ENCODE results near the gene ST8SIA5.

ST8SIA5 gene

DNA sequence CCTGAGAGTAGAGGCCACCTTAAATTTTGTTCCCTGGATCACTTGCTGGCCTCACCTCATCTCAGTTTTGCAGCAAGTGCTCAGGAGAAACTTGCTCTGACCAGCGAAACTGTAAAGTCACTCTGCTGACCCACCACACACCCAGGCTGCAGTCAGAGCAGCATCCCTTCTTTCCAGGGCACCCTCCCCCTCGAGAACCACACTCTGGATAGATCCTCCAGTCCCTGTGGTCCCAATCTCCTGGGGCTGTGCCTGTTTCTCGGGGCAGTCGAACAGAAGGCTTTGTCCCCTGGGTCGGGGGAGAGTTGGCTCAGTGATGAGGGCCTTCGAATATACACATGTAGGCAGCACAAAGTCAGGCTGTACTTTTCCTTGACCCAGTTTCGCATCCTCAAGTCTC, 18.4 kb downstream of the ST8SIA5 start:
- no peak for DNase-seq (ENCODE audit: low spot score)

GRCh38 chr18:46736736-46737135, 20.1 kb downstream of the ST8SIA5 start:
- DNase-seq (ENCODE audit: low spot score), result no peak

GRCh38 chr18:46736135-46736534, 20.7 kb downstream of the ST8SIA5 start:
- DNase-seq (ENCODE audit: low spot score), result no peak

- DNase-seq (ENCODE audit: low spot score), result no peak
Observed at GRCh38 chr18:46734981-46735380, 21.9 kb downstream of the ST8SIA5 start.

DNA sequence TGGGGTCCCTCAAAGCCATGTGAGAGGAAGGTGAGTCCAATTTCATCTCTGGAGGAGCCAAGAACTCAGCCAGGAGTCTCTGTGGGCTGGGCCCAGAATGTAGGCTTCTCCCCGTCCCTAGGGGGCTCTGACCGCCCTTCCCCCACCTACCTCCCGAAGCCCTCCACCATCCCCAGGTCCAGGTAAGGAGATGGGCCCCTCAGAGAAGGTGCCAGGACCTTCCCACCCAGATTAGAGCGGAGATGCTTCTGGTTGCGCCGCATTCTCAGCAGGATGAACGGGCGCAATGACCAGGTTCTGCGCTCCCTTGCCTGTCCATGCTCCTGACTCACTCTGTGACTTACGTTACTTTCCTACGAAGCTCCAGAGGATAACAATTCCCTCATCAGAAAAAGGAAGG, 23.0 kb downstream of the ST8SIA5 start:
- no peak for DNase-seq (ENCODE audit: low spot score)

DNA sequence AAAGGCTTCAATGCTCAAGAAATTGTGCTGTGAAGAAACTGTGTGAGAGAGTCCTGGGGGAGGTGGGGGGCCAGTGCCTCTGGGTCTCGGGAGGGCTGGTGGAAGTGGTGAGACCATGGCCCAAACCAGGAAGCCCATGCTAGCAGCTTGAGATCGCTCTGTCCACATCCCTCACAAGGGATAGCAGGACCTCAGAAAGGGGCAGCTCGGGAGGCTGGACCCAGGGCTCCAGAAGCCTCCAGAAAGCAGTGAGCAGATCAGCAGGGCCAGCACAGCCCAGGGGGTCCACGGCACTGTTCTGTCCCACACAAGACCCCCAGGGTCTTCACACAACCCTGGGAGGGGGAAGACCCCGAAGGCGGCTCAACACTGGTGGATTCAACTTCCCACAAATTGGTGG, 24.1 kb downstream of the ST8SIA5 start:
- no peak for DNase-seq (ENCODE audit: low spot score)

- DNase-seq (ENCODE audit: low spot score), result no peak
Observed at GRCh38 chr18:46732201-46732600, 24.7 kb downstream of the ST8SIA5 start.

DNA sequence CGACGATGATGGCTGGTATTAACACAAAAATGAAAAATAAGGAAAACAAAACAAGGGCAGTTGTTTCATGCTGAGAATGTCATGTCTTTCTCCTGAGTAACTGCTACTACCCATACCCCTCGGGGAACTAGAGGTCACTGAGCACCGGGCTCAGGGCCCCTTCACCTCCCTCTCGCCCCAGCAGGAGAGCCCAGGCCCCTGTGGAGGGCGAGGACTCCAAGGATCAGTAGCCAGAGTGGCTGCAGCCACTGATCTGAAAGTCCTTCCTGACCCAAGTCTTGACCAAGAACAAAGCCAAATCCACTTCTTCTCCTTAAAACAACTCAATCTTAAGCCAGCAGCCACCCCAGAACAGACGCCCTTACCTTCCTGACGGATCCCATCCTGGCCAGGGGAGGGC, 25.5 kb downstream of the ST8SIA5 start:
- no peak for DNase-seq (ENCODE audit: low spot score)

DNA sequence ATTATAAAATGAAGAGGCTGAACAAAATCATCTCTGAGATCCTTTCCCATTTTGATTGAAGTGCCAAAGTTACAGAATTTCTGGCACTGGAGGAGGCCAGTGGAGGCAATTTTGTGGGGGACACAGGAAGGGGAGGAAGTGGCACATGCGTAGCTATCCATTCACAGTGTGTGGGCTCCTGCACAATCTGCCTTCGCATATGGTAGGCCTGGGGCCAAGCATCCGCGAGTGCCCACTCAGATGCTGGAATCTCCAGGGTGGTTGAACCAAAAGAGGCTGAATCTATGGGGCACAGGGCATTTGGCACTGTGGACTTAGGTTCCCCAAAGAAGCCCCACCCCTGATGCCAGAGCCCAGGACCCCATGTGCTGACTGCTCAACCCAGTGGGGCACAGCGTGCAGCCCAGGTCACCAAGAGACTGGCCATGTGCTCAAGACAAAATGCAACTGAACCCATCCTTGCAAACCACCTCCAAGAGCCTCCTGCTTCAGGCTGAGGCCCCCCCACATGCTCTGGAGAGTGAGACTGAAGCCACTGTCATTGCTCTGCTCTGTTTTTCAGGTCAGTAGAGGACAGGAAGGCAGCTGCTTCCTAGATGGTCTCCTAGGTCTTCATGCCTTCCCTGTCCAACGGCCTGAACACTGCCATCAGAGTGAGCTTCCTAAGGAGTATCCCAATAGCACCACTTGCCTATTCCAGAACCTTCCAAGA, 28.5 kb downstream of the ST8SIA5 start:
- DNase-seq (ENCODE audit: low spot score), result no peak

DNA sequence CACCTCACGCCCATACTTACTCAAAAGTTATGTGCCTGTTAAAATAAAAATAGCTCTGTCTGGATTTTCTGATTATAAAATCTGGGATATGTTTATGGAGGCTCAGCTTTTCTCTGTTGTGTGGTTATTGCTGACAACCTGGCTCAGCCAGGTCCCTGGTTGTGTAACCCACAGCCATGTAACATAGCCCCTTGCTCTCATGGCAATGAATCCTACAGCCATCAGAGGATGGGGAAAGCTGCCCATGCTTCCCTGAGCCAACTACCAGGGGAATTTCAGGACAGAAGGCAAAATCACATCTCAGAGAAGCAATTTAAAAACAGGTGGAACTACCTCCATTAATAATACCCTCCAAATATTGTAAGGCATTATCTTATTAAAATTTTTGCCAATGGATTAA, 29.7 kb downstream of the ST8SIA5 start:
- DNase-seq (ENCODE audit: low spot score), result no peak

GRCh38 chr18:46725310-46725709, 31.5 kb downstream of the ST8SIA5 start:
- DNase-seq (ENCODE audit: low spot score), result no peak

GRCh38 chr18:46723856-46724415, 32.9 kb downstream of the ST8SIA5 start:
- no peak for DNase-seq (ENCODE audit: low spot score)

GRCh38 chr18:46722051-46722450, 34.8 kb downstream of the ST8SIA5 start:
- no peak for DNase-seq (ENCODE audit: low spot score)

GRCh38 chr18:46721331-46721730, 35.5 kb downstream of the ST8SIA5 start:
- DNase-seq (ENCODE audit: low spot score), result no peak

DNA sequence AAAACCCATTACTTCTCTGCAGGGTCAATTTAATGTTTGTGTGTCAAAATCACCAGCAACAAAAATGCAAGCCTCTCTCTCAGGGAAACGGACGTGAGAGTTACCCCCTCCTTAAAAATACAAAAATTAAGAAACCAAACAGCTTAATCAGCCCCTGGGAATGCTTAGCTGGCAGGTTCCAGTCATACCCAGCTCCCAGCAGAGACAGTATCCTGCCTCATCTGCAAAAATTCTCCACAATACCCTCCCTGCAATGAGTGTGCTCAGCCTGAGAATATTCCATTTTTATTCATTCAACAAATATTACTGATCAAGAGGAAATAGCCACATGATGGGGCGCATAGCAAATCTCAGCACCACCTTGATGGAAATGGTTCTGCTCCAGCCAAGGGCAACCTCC, 36.3 kb downstream of the ST8SIA5 start:
- no peak for DNase-seq (ENCODE audit: low spot score)

DNA sequence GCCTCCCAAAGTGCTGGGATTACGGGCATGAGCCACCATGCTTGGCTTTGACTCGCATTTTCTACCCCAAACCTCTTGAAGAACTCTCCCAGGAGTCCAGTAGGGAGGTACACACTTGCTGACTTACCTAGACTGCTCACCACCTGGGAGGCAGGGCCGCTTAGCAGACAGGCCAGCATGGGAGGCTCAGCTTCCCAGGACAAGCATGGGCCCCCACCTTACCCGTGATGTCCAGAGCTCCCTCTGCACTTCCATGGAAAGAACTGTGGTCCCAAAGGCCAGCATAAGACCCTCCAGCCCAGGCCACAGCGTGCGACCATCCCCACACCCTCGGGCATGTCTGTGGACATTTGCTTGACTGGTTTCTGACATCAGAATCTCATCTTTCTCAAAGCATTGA, 36.8 kb downstream of the ST8SIA5 start:
- no peak for DNase-seq (ENCODE audit: low spot score)

GRCh38 chr18:46719388-46719787, 37.5 kb downstream of the ST8SIA5 start:
- DNase-seq (ENCODE audit: low spot score), result no peak

DNA sequence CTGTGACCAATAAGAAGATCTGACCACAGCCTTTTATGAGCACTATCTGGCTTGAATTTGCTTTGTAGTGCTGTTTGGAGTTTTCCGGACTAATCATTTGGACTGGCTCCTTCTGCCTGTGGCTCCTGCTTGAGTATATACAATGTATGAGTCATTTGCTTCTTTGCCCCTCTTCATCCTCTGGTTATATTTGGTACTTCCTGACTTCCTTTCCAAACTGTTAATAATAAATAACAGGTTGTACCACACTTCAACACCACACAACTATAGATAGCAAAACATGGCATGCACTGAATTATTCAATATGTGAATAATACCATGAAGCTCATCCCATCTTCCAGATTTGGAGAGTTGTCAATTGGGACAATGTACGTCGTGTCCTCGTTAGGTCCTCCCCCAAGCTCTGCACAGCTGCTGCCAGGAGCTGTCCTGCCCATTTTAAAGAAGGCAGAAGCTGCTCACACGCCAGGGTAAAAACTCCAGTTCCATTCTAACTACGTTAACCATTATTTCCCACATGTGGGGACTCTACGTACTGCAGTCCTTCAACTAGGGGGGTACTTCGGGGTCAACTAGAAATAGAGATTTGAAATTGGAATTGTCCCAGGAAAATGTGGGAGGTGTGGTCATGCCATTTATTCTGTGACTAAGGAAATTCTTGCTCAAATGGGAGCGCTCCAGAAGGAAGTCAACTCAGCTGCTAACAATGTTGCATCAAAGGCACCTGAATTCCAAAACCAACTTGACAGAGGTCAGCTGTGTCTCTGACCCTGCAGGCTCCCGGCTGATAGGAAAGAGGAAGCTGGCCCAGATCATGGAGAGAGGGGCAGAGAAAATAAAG, 38.1 kb downstream of the ST8SIA5 start:
- no peak for DNase-seq (ENCODE audit: low spot score)

- no peak for DNase-seq (ENCODE audit: low spot score)
Observed at GRCh38 chr18:46716827-46717226, 40.0 kb downstream of the ST8SIA5 start.

DNA sequence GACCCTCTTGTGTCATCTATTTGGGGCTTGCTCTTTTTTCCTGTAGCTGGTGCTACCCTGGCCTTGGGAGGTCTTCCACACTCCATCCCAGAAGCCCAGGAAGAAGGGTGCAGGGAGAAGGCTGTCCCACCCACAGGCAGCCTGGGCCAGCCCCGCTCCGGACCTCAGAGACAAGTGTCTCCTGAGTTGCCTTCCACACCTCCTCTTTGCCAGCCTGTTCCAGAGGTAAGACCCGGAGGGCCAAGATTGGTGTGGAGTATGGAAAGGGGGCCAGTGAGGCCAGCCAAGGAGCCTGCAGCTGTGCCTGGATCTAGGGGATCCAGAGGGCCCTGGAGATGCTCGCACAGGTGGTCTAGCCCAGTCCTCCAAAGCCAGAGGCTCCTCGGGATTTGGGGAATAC, 40.5 kb downstream of the ST8SIA5 start:
- DNase-seq (ENCODE audit: low spot score), result no peak

DNA sequence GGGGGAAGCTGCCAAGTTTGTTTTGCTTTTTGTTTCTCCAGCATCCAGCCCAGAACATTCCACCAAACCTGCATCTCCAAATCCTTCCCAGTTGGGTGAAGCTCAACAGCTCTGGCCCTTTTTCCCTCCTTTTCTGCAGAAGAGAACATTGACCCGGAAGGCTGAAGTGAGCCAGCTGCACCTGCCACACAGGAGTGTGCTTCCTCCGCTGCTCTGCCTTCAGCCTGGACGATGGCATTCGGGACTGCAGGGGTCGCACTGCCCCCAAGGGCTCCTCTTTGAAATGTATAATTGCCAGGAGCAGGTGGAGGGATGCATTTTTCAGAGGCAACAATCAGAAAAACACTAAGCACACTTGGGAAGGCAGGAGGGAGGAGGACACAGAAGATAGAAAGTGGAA, 41.8 kb downstream of the ST8SIA5 start:
- no peak for DNase-seq (ENCODE audit: low spot score)

DNA sequence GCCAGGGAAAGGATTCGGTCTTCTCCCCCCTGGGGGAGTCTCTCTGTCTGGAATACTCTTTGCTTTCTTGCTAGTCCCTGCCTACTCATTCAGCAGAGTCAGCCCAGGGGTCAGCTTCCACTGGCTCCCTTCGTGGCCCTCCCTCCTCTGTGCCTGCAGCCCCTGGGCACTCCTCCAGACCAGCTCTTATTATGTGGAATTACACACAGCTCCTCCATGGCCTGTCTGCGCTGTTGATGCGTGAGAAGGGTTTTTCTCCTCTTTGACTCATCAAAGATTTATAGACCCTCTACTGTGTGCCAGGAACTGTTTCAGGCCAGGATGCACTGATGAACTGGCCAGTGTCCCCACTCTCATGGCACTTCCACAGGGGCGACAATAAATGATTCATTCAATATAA, 44.4 kb downstream of the ST8SIA5 start:
- DNase-seq (ENCODE audit: low spot score), result no peak

DNA sequence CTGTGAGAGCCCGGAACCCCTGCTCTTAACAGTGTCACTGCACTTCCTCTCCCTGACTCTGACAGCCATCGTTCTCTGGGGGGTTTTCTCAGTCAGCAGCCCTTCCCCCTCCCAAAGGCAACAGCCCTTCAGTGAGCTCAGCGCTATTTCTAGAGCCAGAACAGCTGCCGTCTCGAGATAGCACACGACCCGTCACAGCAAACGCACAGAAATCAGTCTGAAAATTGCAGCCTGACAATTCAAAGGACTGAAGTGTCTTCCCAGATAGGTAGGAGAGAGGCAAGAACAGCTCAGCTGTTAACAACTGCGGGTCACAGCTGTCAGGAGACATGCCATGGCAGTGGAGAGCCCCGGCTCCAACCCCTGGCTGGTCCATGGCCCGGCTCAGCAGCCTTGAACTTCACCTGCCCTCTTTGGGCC, 45.4 kb downstream of the ST8SIA5 start:
- peak; percentile 80 for DNase-seq (ENCODE audit: low spot score)

All from NAMALWA (cell line).